Hepatocyte (in vitro differentiated cells): ENCODE data around the gene DAPP1.

Source experiments
- EZH2 ChIP-seq: fragments of 200-600 bp; sonication (generic); IDR thresholded peaks from 2 replicates; pipeline ENCODE4 v1.6.1; 2016; ENCODE audit warnings: antibody characterized with exemption, mild to moderate bottlenecking, borderline replicate concordance
- EZH2phosphoT487 ChIP-seq: fragments of 200-600 bp; sonication (generic); IDR thresholded peaks from one replicate; pipeline ENCODE4 v1.6.1; 2018; ENCODE audit warnings: antibody characterized with exemption, mild to moderate bottlenecking, low read depth, moderate library complexity; ENCODE audit not compliant: unreplicated experiment, severe bottlenecking
- TF ChIP-seq, protein P1 (sequence below): fragments of 200-600 bp; sonication (generic); IDR thresholded peaks from 2 replicates; pipeline ENCODE4 v1.5.1; 2016; ENCODE audit warnings: antibody characterized with exemption, mild to moderate bottlenecking; ENCODE audit not compliant: poor library complexity

DNA sequence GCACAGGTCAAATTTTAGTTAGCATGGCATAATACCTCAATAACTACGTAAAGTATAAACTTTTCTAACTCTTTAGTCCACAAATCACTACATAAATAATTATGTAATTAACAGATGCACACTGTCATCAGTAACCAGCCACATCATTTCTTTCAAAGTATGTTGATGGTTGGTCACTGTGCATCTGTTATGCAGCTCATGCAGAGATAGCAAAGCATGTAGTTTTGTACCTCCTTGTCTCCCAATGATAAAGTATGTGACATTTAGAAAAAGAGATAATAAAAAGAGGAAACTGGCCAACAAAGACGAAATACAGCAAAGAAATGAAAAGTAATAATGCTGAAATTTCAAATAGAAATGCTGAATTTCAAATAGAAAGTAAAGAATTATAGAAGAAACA is 74.7 kb downstream of the DAPP1 start:
- TF ChIP-seq EZH2phosphoT487 (no peak), EZH2 (no peak)
- TF ChIP-seq, protein P1, sequence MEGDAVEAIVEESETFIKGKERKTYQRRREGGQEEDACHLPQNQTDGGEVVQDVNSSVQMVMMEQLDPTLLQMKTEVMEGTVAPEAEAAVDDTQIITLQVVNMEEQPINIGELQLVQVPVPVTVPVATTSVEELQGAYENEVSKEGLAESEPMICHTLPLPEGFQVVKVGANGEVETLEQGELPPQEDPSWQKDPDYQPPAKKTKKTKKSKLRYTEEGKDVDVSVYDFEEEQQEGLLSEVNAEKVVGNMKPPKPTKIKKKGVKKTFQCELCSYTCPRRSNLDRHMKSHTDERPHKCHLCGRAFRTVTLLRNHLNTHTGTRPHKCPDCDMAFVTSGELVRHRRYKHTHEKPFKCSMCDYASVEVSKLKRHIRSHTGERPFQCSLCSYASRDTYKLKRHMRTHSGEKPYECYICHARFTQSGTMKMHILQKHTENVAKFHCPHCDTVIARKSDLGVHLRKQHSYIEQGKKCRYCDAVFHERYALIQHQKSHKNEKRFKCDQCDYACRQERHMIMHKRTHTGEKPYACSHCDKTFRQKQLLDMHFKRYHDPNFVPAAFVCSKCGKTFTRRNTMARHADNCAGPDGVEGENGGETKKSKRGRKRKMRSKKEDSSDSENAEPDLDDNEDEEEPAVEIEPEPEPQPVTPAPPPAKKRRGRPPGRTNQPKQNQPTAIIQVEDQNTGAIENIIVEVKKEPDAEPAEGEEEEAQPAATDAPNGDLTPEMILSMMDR, result no peak
